Measurements from ENCODE around the gene BAHD1.

Gene BAHD1

GRCh38 chr15:40464595-40465185, 23.9 kb downstream of the BAHD1 start:
- H3K4me3 ChIP-seq (ENCODE audit: control insufficient read depth, low read depth, low read length) = no peak overlapping the region
- no peak for TF ChIP-seq CTCF (IDR thresholded peaks at IDR 0.05; ENCODE audit: control insufficient read depth, insufficient read depth, low read depth, low read length, missing control alignments)
- DNase-seq (ENCODE audit: low read depth) = no peak

- no peak for DNase-seq (ENCODE audit: low read depth)
Measured at GRCh38 chr15:40465939-40466338, 25.2 kb downstream of the BAHD1 start.

GRCh38 chr15:40466426-40467260, 25.9 kb downstream of the BAHD1 start:
- no peak for DNase-seq (ENCODE audit: low read depth)
- TF ChIP-seq CTCF (IDR thresholded peaks at IDR 0.05; ENCODE audit: control insufficient read depth, insufficient read depth, low read depth, low read length, missing control alignments) = no peak
- no peak overlapping the region for H3K4me3 ChIP-seq (ENCODE audit: control insufficient read depth, low read depth, low read length)

More at GRCh38 chr15:40465939-40466338, 25.2 kb downstream of the BAHD1 start:
- TF ChIP-seq CTCF (IDR thresholded peaks at IDR 0.05; ENCODE audit: control insufficient read depth, insufficient read depth, low read depth, low read length, missing control alignments) = no peak
- no peak overlapping the region for H3K4me3 ChIP-seq (ENCODE audit: control insufficient read depth, low read depth, low read length)

- DNase-seq (ENCODE audit: low read depth) = no peak
- H3K4me3 ChIP-seq (ENCODE audit: control insufficient read depth, low read depth, low read length) = no peak overlapping the region
- no peak for TF ChIP-seq CTCF (IDR thresholded peaks at IDR 0.05; ENCODE audit: control insufficient read depth, insufficient read depth, low read depth, low read length, missing control alignments)
Measured at GRCh38 chr15:40467261-40467615, 26.5 kb downstream of the BAHD1 start.

- H3K4me3 ChIP-seq (ENCODE audit: control insufficient read depth, low read depth, low read length) = no peak overlapping the region
- TF ChIP-seq CTCF (IDR thresholded peaks at IDR 0.05; ENCODE audit: control insufficient read depth, insufficient read depth, low read depth, low read length, missing control alignments) = no peak
- DNase-seq (ENCODE audit: low read depth) = no peak
Measured at GRCh38 chr15:40468898-40469331, 28.2 kb downstream of the BAHD1 start.

GRCh38 chr15:40469776-40470390, 29.1 kb downstream of the BAHD1 start:
- H3K4me3 ChIP-seq (ENCODE audit: control insufficient read depth, low read depth, low read length) = no peak overlapping the region
- DNase-seq (ENCODE audit: low read depth) = no peak
- TF ChIP-seq CTCF (IDR thresholded peaks at IDR 0.05; ENCODE audit: control insufficient read depth, insufficient read depth, low read depth, low read length, missing control alignments) = no peak
